Placental epithelial cell (primary cell): Measurements from ENCODE around the gene TFDP3. TPM values are rescaled to one million over a fixed set of nuclear protein-coding genes. Genes with fewer than 3 reads are reported as not detected.

Experiments
- small RNA-seq: library from RNA; depleted of rRNA; stranded (forward); fragments of <200 nt; gene quantifications from one replicate; pipeline ENCODE3, GENCODE V24; 2012
- total RNA-seq: library from RNA; depleted of rRNA; stranded (reverse); fragments of >200 nt; gene quantifications from 2 replicates; pipeline ENCODE4 v1.2.3, GENCODE V29; 2012

The TFDP3 gene
- total RNA-seq = not detected in 2 replicates

GRCh38 chrX:133218329-133218728 lies at the start of gene TFDP3:
TSS of gene TFDP3 (minus strand) at chrX:133218354. CDS start at chrX:133218259, 95 bp downstream.

Small RNAs within 50 kb of the gene (small RNA-seq; reads per million reads assigned to genes)
- 0.14 reads per million for gene RNU1-115P

Other genes with a start within 250 kb of the TFDP3 start
- not detected in 2 replicates for gene USP26, start 121.2 kb downstream of the TFDP3 start, total RNA-seq
- gene GPC4, start 197.1 kb upstream of the TFDP3 start, total RNA-seq = 14.1 and 39.1 TPM in 2 replicates